Activated CD4-positive, alpha-beta T cell treated with anti-CD3 and anti-CD28 coated beads, Interleukin-2, Interleukin-6, amounts not matched to agents 100 ng/mL and 50 ng/mL, durations not matched to agents 16 hours and 8 hours (primary cell): ENCODE data around the gene WDR6.

Source experiments
- DNase-seq: peaks from one replicate; pipeline ENCODE4 v3.0.0-alpha.2; 2020

Gene WDR6, protein sequence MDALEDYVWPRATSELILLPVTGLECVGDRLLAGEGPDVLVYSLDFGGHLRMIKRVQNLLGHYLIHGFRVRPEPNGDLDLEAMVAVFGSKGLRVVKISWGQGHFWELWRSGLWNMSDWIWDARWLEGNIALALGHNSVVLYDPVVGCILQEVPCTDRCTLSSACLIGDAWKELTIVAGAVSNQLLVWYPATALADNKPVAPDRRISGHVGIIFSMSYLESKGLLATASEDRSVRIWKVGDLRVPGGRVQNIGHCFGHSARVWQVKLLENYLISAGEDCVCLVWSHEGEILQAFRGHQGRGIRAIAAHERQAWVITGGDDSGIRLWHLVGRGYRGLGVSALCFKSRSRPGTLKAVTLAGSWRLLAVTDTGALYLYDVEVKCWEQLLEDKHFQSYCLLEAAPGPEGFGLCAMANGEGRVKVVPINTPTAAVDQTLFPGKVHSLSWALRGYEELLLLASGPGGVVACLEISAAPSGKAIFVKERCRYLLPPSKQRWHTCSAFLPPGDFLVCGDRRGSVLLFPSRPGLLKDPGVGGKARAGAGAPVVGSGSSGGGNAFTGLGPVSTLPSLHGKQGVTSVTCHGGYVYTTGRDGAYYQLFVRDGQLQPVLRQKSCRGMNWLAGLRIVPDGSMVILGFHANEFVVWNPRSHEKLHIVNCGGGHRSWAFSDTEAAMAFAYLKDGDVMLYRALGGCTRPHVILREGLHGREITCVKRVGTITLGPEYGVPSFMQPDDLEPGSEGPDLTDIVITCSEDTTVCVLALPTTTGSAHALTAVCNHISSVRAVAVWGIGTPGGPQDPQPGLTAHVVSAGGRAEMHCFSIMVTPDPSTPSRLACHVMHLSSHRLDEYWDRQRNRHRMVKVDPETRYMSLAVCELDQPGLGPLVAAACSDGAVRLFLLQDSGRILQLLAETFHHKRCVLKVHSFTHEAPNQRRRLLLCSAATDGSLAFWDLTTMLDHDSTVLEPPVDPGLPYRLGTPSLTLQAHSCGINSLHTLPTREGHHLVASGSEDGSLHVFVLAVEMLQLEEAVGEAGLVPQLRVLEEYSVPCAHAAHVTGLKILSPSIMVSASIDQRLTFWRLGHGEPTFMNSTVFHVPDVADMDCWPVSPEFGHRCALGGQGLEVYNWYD

DNA sequence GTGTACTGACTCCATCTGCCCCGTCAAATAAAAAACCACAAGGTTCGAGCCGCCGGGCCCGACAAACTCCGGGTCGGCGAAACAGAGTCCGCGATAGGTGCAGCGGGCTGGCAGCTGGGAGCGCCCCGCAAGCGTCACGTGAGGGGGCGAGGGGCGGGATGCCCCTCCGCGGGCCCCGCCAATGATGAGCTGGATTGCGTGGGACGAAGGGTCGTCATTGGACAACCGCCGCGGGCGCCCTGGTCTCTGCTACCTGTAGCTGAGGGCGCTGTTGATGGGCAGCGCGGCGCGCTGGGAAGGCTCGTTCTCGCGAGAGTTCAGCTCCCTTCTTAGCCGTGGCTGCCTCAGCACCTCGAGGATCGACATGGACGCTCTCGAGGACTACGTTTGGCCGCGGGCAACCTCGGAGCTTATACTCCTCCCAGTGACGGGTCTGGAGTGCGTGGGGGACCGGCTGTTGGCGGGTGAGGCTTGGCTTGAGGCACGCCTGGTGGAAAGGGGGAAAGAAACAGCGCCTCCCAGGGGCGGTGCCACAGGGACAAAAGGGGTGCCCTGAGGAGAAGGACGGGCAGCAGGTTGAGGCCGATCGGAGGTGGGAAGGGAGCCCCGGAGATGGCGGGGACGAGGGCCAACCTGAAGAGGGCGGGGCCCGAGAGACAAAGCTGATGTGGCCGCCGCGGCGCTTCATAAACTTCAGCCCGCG lies at the start of gene WDR6:
Gene WDR6, plus strand, starts transcription at position 324 of the 703 bp plus-strand sequence. Its CDS starts 41 bp downstream, at position 365.
- peak; percentile 99 for DNase-seq

DNA sequence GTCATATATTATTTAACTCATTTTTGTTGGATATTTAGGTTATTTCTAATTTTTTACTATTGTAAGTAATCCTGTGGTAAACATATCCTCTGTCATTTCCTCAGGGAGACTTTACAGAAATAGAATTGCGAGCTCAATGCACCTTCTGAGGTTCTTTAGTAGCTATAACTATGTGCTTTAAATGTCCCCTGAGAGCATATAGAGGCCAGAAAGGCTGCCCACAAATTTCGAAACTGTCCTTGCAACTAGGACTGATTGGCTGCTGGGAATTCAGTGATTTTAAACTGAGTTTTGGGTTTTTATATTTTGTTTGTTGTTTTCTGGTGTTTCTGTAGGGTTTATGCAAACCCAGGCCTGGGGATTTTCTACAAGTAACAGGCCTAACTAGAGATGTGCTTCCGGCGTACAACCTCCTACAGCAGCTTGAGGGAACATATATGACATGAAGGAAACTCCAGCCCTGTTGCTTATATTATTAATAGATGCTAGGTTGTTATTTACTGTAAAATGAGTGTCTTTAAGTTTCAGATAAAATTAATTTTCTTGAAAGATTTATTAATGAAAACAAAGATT lies 46.3 kb upstream of the WDR6 start:
- no peak for DNase-seq

DNA sequence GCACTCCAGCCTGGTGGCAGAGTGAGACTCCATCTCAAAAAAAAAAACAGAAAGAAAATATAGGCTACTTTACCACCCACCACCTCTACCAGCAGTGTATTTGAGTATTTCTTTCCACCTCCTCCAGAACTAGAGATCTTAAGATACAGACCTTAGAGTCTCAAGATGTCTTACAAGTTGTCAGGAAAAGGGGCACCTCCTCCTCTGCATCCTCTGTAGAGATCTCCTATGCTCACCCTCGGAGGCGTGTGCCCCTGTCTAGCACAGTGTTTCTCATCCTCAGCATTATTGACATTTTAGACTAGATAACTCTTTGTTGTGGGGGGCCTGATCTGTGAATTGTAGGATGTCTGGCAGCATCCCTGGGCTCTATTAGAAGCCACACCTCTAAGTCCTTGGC lies 44.9 kb upstream of the WDR6 start:
- DNase-seq, result no peak

DNA sequence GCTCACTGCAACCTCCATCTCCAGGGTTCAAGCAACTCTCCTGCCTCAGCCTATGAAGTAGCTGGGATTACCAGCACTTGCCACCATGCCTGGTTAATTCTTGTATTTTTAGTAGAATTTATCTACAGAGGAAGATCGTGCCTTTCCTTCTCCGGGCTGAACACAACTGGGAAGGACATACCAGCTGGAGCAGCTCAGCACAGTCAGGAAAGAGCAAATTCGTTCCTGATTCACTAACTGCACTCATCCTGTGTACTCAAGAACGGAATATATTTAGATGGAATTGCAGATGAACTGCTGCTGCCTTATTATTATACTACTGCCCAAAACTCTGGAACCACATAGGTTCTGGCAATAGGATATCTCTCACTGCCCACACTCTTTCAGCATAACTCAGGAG lies 44.3 kb upstream of the WDR6 start:
- DNase-seq, result no peak

DNA sequence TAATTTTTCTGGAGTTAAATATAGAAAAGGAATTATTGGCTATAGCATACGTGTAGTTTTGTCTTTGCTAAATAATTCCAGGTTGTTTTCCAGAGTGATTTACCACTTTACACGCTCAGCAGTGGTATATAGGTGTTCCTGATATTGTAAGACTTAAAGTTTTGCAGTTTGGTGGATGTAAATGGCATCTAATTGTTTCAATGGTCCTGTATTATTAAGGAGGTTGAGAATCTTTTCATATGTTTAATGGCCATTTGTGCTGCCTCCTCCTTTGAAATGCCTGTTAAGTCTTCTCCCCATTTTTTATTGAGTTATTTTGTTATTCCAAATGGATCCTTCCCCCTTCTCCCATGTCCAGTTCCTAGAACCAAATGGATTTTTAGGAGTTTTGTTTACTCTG lies 43.6 kb upstream of the WDR6 start:
- no peak for DNase-seq

DNA sequence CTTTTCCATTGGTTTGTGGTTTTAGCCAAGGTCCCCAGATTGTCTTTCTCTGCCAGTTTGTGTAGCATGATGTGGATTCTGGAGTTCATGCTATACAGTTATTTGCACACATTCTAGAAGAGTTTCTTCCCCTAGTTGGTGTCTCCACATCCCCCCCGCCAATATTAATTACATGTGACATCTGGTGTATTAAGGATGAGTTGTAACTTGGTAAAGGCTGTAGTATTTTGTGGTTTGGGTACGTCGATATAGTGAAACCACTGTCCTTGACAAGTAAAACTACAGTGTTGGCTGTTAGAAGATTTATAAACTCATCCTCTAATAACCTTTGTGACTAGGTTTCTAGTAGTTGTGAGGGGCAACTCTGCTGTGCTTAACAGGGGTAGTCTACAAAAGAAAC lies 40.8 kb upstream of the WDR6 start:
- peak; percentile 12 for DNase-seq

DNA sequence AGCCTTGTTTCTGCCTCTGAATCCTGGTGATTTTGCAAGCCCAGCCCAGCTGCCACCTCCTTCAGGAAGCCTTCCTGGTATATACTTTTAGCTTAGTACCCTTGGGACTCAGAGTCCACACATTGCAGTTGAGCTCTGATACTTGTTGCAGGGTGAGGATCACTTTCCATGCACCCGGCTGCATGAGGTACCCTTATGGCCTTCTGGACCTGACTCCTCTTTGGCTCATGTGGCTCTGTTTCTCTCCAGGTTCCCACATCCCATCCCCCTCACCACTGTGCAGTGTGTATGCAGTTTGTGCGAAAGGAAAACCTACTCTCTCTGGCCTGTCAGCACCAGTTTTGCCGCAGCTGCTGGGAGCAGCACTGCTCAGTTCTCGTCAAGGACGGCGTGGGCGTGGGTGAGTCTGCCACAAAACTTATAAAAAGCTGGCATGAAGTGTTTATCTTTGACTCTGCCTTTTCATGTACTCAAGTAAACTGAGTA lies 40.3 kb upstream of the WDR6 start:
- DNase-seq, result no peak

DNA sequence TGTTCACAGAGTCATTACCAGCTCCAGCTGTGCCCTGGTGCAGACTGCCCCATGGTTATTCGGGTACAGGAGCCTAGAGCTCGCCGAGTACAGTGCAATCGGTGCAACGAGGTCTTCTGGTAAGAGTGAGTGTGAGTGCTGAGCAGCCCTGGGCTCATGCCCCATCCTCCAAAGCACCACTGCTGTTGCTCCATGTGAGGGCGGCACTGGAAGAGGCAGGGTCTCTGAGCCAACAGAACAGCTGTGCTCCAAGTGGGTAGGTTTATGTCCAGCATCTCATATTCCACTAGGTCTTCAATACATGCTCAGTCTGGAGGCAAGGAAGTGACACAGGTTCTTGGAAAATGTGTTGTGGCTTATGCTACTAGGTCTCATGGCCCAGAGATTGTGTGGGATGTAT lies 36.6 kb upstream of the WDR6 start:
- DNase-seq, result no peak

DNA sequence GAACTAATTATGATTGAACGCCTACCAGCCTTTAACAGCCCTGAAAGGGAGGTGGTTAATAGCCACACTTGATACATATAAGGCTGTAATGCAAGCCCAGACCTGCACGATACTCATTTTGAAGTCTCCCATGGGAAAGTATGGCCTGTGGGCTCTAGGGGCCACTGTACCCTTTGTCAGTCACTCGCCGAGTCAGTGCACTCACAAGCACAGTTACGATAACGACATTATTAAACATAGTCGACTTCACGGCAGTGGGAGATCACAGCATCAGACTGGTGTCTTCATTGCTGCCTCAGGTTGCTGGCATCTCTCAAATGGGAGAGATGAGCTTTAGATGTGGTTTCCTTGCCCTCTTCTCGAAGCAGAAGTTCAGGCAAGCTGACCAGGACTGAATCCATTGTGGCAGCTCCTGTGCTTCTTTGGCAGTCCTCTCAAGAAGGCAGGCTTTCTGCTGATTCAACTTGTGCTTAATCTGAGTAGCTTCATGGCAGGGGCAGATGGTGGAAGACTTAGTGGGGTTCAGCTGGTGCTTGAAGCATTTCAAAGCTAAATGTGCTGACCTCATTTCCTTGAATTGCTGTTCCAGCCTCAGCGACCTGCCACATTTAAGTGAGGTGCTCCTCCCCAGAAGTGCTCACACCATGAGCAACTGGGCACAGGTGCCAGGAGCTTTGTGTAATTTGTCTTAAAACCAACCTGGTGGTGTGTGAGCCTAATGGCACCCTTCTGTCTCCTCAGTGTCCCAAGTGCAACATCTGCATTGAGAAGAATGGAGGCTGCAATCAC lies 32.9 kb upstream of the WDR6 start:
- no peak for DNase-seq

DNA sequence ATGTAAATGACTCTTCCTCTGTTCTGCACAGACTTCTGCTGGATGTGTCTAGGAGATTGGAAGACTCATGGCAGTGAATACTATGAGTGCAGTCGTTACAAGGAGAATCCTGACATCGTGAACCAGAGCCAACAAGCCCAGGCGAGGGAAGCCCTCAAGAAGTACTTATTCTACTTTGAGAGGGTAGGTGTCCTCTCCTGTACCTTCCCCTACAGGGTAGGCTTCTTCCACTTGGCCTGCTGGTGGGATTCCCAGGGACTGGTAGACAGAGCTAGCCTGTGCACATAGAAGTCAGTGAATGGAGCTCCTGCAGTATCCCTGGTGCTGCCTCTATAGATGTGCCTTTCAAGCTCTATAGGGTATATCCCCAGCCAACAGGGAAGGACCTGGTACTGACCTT lies 27.7 kb upstream of the WDR6 start:
- no peak for DNase-seq

DNA sequence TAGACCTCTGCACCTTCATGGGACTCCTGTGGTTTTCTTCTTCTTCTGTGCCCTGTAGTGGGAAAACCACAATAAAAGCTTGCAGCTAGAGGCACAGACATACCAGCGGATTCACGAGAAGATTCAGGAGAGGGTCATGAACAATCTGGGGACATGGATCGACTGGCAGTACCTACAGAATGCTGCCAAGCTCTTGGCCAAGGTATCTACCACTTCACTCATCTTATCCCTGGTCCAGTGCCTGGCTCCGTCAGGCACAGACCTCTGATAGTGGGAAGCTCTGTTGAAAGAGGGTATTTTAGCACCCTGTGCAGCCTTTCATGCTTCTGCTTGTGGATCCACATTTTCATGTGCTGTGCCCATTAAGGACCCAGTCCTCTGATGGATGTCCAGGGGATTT lies 26.9 kb upstream of the WDR6 start:
- DNase-seq, result no peak

DNA sequence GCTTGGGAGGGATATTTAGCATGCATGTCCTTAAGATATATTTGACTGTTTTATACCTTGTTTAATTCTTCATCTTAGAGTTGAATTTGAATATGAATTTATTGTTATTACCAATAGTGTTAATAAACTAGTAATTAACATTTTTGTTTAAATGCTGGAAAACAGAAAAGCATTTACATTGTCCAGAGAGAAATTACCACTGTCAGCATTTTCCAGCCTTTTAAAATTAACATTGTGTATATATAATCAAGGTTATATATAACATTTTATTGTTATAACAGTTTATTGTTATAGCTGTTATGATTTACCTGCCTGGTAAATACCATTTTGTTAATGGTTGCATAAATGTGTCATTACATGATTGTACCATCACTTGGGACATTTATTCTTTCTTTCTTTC lies 25.2 kb upstream of the WDR6 start:
- DNase-seq, result no peak

DNA sequence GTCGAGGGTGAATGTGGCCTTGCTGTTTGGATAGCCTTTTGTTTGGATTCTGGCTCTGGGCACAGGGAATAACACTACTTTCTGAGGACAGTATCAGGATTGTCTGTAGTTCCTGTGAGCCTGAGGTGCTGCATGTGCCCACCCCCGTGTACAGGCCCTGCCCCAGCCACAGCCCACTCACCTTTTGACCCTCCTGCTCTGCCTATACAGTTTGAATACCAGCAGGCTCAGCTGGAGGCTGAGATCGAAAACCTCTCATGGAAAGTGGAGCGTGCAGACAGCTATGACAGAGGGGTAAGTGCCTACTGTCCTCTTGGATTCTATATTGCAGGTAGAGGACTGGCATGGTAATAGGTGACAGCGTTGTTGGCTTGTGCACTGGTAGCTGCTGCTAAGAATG lies 24.5 kb upstream of the WDR6 start:
- DNase-seq, result no peak

DNA sequence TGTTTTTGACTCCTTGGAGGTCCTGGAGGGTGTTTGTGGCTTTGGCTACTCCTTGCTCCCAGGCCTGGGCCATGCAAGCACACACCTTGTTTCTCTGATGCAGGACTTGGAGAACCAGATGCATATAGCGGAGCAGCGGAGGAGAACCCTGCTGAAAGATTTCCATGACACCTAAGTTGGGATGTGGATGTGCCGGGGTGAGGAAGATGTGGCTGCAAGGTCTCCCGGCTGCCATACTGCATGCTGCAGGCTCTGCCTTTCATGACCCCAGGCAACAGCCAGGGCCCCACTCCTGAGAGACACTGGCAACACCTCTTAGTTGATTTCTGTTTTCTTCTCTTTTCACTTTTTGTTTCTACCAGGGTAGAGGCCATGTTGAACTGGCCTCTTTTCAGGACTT lies 24.1 kb upstream of the WDR6 start:
- no peak for DNase-seq

DNA sequence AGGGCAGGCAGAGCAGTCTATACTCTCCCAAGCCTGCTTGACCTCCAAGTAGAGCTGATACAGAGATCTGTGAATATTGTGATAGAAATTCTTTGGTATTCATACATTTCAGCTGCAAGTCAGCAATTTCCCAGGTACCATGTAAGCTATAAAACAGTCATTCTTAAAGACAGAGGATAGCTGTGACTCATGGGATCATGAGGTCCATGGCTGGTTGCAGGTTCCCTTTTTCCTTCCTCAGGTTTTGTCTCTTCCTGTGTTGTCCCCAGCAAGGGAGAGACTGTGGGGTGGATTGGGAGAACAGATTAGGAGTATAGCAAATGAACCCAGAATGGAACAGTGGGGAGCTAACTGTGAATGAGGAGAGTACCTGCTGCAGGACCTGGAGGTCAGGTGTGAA lies 22.5 kb upstream of the WDR6 start:
- no peak for DNase-seq

DNA sequence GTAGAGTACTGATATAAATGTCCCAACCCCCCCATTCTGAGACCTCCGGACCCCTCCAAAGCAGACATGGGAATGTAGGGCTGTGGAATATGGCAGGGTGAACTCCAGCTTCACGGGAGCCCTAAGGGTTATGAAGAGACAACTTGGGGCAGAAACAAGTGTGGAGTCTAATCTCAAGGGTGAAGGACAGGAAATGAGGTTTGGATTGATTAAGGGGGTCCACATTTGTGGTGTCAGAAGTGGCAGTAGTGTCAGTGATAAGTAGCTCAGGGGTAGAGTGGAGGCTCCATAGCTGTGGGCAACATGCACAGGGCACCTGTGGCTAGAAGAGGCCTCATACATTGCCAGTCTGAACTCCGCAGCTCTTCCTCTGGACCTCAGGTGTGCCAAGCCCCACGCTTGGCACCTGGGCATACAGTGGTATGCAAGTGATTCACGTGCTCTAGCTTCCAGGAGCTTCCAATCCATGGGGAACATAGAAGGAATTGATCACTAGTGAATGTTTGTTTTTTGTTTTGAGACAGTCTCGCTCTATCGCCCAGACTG lies 21.3 kb upstream of the WDR6 start:
- no peak for DNase-seq

DNA sequence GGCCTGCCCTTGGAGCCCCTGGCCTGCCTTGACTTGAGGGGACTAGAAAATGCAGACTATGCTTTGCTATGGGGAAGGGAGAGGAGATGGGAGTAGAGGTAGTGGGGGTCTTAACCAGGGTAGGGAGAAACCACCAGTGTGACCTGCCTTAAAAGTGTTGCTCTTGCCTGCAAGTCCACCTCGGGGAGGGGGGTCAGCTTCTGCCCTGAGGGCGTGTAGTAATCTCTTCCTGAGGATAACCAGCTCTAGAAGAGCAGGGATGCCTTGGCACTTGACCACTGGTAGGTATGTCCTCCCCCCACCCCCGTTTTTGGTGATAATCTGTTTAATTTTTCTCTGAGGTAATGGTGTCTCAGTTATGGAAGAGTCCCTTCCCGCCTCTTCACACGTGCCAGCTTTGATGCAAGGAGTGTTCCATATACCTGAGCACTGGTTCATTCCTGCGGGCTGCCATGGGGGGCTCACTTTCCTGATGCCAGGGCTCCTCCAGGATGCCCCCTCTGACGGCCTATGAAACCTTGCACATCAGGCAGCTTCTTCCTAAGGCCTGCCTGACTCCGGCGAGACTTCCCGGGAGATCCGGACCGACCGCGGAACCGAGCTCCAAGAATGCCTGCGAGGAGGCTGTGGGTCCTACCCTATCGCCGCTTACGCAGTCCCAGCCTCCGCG lies 17.9 kb upstream of the WDR6 start:
- DNase-seq, result peak; percentile 17

DNA sequence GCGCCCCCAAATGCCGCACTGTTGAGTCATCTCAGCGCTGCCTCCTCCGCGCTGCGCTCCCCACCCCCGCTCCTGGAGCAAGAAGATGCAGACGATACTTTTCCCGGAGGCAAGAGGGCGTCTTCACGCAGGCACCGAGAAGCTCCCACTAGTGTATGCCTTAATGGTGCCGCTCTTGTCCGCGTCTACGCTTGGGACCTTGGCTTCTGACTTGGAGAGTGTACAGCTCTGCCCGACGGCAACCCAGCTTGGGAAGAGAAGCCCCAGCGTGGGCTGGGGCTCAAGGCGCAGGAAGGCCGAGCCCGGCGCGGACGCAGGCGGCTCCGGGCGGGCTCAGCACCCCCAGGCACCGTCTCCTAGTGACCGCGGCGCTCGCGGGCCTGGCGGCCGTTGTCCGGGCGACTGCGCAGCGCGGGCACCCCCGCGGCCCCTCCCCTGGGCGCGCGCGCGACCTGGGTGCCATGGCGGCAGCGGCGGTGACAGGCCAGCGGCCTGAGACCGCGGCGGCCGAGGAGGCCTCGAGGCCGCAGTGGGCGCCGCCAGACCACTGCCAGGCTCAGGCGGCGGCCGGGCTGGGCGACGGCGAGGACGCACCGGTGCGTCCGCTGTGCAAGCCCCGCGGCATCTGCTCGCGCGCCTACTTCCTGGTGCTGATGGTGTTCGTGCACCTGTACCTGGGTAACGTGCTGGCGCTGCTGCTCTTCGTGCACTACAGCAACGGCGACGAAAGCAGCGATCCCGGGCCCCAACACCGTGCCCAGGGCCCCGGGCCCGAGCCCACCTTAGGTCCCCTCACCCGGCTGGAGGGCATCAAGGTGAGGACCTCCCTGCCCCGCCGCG lies 17.2 kb upstream of the WDR6 start, which contains the start of gene P4HTM:
Gene P4HTM, plus strand, starts transcription at position 446 of the 840 bp plus-strand sequence. Its CDS starts 16 bp downstream, at position 462.
- peak; percentile 87 for DNase-seq

DNA sequence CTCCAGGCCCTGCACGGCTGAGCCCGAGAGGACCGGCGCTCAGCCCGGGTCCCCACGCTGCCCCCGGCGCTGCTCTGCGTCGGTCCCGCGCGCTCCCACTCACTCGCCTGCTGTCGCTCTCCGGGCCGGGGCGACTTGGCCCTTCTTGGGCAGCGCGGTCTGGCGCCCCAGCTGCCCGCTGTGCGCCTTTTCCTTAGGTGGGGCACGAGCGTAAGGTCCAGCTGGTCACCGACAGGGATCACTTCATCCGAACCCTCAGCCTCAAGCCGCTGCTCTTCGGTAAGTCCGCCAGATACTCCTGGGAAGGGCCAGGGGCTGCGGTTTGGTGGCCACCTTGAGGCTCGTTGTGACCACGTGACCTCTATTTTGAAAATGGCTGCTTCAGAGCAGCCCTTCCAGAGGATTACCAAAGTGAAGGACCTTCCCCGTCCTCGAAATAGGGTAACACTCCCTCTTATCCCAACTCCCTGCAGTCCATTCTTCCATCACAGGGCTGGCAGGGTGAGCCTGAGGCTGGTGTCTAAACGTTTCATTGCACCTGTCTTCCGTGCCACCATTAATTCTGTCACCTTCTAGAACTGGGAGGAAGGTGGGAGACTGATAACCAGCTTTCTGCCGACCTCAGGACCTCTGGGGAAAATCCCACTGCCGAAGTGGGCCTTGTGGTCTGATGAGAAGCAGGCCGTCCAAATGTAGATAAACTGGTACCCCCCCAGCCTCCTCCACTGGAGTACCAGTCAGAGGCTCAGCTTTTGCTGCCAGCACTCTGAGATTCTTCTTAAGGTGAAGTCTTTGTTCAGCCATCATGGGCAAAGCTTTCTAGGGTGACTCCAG lies 16.3 kb upstream of the WDR6 start:
- peak; percentile 61 for DNase-seq
